ENCODE measurements around the gene PTGIS. TPM values are rescaled to one million over a fixed set of nuclear protein-coding genes. Genes with fewer than 3 reads are reported as not detected.

Gene PTGIS
- total RNA-seq, 1 donor: under 0.01 TPM

DNA sequence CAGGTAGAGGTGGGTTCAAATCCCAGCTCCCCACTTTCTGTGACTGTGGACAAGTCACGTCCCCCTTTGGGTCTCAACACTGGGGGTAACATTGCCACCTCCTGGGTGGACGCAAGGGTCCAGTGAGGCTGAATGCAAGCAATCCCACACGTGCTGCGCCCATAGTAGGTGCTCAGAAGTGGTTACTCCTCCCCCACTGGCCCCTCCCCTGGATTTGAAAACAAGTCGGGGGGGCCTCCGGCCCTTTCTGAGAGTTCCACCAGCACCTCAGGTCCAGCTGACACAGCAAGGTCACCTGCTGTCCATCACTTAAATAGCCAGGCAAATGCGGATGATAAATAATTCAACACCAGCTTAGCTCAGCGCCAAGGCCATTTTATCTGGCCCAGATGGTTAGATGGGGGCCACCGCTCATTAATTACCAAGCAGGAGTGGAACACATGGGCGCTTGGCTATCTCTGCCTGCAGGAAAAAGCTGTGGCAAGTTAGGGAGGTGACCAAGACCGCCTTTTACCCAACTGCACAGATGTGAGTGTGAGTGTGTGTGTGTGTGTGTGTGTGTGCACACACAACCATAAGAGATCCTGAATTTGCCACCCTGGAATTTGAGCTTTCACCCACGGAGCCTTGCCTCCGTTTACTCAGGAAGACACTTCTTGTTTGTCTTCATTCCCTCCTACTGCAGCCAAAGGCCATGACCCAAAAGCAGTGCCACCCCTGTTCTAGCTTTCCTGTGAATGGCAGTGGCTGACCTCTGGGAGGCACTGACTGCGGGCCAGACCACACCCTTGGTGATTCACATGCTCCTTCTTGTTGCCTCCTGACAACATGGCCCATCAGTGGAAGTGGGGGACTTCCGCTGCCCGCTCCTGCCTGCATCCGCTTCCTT lies 50.8 kb downstream of the PTGIS start:
- no peaks in the 10 kb centered on the region for H3K4me1 ChIP-seq (ENCODE audit: insufficient read depth, low read length)
- no peaks in the 10 kb centered on the region for H3K9me3 ChIP-seq (ENCODE audit: low read depth, low read length)
- H3K27me3 ChIP-seq (ENCODE audit: insufficient read depth, low read length): no peaks in the 10 kb centered on the region
- H3K4me3 ChIP-seq (ENCODE audit: low read length): no peak overlapping the region

DNA sequence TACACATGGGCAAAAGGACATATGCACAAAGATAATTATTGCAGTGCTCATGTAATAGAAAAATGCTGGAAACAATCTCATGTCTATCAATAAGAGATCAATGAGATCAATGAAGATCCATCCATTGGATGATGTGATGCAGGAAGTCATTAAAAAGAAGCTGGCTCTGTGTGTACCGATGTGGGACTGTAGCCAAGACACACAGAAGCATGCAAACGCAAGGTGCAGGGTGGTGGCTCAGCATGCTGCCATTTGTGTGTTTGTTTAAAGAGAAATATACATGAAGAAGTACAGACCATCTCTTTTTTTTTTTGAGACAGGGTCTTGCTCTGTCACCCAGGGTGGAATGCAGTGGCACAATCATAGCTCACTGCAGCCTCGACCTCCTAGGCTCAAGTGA lies 52.4 kb downstream of the PTGIS start:
- Histone ChIP-seq H3K4me3 (ENCODE audit: low read length) (no peak overlapping the region), H3K9me3 (ENCODE audit: low read depth, low read length) (no peaks in the 10 kb centered on the region)

DNA sequence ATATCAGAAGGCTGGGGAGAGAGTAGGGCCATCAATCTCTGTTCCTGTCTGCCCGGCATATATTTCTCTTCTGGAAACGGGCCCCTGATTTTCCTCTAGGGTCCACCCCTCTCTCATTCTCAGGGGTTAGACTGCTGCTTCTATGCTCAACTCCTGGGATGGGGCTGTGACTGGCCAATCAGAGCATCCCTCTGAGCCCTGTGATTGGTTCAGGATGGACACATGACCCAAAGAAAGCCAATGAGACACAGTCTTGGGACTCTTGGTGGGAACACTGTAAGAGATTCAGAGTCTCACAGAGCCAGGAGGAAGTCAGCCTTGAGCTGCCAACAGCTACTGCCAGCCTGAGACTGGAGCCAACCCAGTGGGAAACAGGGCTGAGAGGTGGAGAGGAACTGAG lies 54.4 kb downstream of the PTGIS start:
- no peaks in the 10 kb centered on the region for H3K4me1 ChIP-seq (ENCODE audit: insufficient read depth, low read length)
- H3K9me3 ChIP-seq (ENCODE audit: low read depth, low read length): no peaks in the 10 kb centered on the region
- no peaks in the 10 kb centered on the region for H3K27me3 ChIP-seq (ENCODE audit: insufficient read depth, low read length)
- no peak overlapping the region for H3K4me3 ChIP-seq (ENCODE audit: low read length)

More for the DNA sequence above, 52.4 kb downstream of the PTGIS start:
- H3K4me1 ChIP-seq (ENCODE audit: insufficient read depth, low read length): no peaks in the 10 kb centered on the region
- H3K27me3 ChIP-seq (ENCODE audit: insufficient read depth, low read length): no peaks in the 10 kb centered on the region

DNA sequence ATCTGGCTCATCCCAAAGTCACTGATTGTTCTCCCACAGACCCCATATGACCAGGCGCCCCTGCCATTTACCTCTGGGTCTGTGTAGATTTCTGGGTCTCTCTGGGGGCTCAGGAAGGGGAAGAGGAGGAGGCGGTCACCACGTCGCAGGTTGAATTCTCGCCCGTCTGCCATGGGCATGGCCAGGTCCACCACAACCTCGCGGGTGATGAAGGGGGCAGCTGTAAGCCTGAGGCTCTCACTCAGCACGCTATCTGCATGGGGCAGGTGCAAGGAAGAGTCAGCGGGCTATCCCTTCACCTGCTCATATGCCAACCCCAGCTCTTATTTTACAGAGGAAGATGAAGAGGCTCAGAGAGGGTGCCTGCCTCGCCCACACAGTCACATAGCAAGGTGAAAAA lies 54.9 kb downstream of the PTGIS start:
- Histone ChIP-seq H3K4me1 (ENCODE audit: insufficient read depth, low read length) (no peaks in the 10 kb centered on the region), H3K27me3 (ENCODE audit: insufficient read depth, low read length) (no peaks in the 10 kb centered on the region), H3K4me3 (ENCODE audit: low read length) (no peak overlapping the region), H3K9me3 (ENCODE audit: low read depth, low read length) (no peaks in the 10 kb centered on the region)

DNA sequence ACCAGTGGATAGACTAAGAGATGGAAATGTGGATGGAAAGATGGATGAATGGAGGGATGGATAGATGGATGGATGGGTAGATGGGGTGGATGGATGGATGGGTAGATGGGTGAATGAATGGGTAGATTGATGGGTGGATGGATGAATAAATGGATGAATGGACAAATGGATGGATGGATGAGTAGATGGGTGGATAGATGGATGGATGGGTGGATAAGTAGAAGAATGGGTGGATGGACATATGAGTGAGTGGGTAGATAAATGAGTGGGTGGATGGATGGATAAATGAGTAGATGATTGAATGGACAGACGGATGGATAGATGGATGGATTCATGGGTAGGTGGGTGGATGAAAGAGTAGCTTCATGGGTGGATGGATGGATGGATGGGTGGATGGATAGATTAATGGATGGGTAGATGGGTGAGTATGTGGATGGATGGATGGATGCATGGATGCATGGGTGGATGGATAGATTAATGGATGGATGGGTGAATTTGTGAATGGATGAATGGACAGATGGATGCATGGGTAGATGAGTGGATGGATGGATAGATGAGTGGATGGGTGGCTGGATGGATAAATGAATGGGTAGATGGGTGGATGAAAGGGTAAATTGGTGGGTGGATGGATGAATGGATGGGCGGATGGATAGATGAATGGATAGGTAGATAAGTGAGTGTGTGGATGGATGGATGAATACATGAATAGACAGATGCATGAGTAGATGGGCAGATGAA lies 56.0 kb downstream of the PTGIS start:
- no peaks in the 10 kb centered on the region for H3K9me3 ChIP-seq (ENCODE audit: low read depth, low read length)
- no peaks in the 10 kb centered on the region for H3K27me3 ChIP-seq (ENCODE audit: insufficient read depth, low read length)
- no peaks in the 10 kb centered on the region for H3K4me1 ChIP-seq (ENCODE audit: insufficient read depth, low read length)
- no peak overlapping the region for H3K4me3 ChIP-seq (ENCODE audit: low read length)

DNA sequence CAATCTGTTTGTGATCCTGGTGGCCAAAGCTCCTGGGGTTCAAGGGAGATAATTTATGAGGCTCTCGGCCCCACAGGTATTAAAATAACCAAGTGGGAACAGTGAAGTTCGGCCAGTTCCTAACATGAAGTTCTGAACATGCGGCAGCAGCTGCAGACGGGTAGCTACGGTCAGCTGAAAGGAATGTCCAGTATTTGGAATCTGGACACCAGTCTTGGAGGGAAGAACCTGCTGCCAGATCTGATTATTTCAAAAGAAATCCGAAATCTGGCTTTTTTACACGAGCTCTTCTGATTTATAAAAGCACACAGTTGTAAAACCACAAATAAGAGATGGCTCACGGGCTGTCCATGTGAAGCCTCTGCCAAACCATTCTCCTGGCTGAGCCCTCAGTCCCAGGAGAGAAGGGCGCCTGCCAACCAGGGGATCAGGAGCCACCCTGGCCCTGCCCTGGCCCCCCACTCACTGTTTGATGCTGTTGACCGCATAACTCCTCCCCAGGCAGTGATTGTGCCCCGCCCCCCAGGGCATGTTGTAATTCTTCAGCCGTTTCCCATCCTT lies 57.3 kb downstream of the PTGIS start:
- Histone ChIP-seq H3K9me3 (ENCODE audit: low read depth, low read length) (no peaks in the 10 kb centered on the region), H3K27me3 (ENCODE audit: insufficient read depth, low read length) (peaks cover 4% of the 10 kb centered on the region), H3K4me3 (ENCODE audit: low read length) (no peak overlapping the region), H3K4me1 (ENCODE audit: insufficient read depth, low read length) (no peaks in the 10 kb centered on the region)

DNA sequence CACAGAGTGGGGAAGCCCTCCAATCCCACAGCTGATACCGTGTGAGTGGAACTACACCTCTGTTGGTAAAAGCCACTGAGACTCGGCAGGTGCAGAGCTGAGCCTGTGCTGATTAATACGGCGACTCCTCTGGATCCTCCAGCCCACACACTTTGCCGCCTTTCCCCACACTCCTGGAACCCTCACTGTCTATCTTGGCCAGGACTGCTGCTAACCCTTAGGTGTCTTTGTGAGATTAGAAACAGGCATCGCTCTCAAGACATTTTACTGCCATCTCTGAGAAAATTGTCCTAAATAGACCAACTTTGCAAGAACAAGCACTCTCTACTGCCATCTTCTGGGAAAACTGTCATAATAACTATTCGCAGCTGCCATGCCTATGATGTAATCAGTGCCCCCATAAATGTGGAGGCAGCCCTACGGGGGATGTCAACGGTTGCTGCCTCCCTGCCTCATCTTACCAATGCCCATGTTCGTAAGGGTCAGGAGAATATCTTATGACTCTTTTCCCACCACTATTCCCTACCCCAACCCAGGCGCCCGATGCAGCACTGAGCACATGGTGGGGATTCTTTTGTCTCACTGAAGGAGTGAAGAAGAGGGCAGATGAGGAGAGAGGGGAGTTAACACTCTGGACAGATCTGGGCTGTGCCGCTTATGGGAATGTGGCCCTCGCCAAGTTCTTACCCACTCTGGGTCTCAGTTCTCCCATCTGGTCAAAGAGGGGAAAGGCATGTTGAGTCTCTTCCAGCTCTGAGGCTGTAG lies 59.3 kb downstream of the PTGIS start:
- peaks cover 9% of the 10 kb centered on the region for H3K27me3 ChIP-seq (ENCODE audit: insufficient read depth, low read length)
- H3K9me3 ChIP-seq (ENCODE audit: low read depth, low read length): no peaks in the 10 kb centered on the region
- no peaks in the 10 kb centered on the region for H3K4me1 ChIP-seq (ENCODE audit: insufficient read depth, low read length)
- no peak overlapping the region for H3K4me3 ChIP-seq (ENCODE audit: low read length)

DNA sequence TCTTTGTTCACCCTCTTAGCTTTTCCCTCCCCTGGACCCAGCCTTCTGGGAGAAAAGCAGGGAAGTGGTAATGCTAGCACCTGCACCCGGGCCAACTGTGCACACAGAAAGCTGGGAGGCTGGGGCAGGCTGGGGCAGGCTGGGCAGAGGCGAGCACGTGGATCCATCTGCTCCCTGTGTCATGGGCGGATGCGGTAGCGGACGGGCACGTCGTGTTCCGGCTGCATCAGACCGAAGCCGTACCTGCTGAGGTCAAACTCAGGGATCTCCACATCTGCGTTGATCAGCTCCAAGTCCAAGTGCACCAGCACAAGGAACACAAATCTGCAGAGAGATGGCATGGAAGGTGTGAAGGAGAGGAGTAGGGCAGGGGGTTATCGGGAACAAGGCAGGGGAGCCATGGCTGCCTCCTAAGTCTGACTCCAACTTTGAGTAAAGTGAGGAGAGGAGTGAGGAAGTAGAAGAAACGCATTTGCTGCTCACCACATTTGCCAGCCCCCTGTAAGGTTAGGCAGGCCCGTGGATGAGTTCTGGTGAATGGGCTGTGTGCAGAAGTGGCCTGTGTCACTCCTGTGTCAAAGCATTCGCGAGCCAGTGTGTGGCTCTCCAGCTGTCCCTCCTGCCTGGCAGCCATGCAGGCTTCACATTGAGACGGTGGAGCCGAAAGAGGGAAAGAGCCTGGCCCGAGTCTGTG lies 60.0 kb downstream of the PTGIS start:
- Histone ChIP-seq H3K27me3 (ENCODE audit: insufficient read depth, low read length) (peaks cover 12% of the 10 kb centered on the region), H3K4me3 (ENCODE audit: low read length) (no peak overlapping the region), H3K9me3 (ENCODE audit: low read depth, low read length) (no peaks in the 10 kb centered on the region), H3K4me1 (ENCODE audit: insufficient read depth, low read length) (no peaks in the 10 kb centered on the region)

DNA sequence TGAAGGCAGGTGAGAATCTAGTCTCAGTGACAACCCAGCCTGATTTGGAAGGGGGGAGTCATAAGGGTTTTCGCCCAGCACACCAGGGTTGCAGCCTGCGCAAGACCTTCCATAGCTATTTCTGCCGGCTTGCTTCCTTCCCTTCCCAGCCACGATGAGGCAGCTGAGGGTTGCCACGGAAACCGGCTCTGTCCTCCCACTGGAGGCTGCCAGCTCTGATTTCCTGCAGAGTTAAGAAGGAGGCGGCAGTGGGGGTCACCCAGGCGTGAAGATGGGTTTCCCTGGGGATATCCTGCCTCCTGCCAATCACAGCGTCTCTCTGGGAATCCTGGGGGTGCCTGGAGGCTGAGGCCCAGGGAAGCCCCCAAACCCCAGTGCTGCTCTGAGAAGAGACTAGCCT lies 62.4 kb downstream of the PTGIS start:
- Histone ChIP-seq H3K27me3 (ENCODE audit: insufficient read depth, low read length) (peaks cover 13% of the 10 kb centered on the region), H3K9me3 (ENCODE audit: low read depth, low read length) (no peaks in the 10 kb centered on the region), H3K4me1 (ENCODE audit: insufficient read depth, low read length) (no peaks in the 10 kb centered on the region), H3K4me3 (ENCODE audit: low read length) (no peak overlapping the region)

DNA sequence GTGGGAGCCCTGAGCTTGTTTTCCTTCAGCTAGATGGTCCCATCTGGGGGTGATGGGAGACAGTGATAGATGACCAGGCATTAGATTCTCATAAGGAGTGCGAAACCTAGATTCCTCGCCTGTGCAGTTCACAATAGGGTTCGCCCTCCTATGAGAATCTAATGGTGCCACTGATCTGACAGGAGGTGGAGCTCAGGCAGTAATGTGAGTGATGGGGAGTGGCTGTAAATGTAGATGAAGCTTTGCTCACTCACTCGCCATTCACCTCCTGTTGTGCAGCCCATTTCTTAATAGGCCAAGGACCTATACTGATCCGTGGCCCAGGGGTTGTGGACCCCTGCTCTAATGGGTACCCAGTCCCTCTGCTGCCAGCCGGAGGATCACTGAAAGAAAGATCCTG lies 64.8 kb downstream of the PTGIS start:
- H3K27me3 ChIP-seq (ENCODE audit: insufficient read depth, low read length): peaks cover 14% of the 10 kb centered on the region
- H3K9me3 ChIP-seq (ENCODE audit: low read depth, low read length): no peaks in the 10 kb centered on the region
- no peak overlapping the region for H3K4me3 ChIP-seq (ENCODE audit: low read length)
- H3K4me1 ChIP-seq (ENCODE audit: insufficient read depth, low read length): no peaks in the 10 kb centered on the region

DNA sequence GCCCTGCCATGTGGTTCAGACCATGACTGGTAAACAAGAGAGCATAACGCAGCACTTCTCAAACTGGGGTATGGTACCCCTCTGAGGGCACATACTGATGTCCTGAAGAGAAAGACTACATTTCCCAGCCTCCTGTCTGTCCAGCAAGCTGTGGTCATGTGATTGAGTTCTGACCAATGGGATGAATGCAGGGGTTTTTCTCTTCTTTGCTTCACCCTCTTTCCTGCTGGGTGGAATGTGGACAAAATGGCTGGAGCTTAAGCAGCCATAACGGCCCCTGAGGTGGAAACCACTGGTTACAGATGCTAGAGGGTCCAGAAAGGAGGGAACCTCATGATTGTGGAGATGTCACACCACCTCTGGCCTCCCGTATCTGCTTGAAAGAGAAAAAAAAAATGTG lies 66.0 kb downstream of the PTGIS start:
- Histone ChIP-seq H3K9me3 (ENCODE audit: low read depth, low read length) (no peaks in the 10 kb centered on the region), H3K4me1 (ENCODE audit: insufficient read depth, low read length) (no peaks in the 10 kb centered on the region), H3K4me3 (ENCODE audit: low read length) (no peak overlapping the region), H3K27me3 (ENCODE audit: insufficient read depth, low read length) (peaks cover 14% of the 10 kb centered on the region)

DNA sequence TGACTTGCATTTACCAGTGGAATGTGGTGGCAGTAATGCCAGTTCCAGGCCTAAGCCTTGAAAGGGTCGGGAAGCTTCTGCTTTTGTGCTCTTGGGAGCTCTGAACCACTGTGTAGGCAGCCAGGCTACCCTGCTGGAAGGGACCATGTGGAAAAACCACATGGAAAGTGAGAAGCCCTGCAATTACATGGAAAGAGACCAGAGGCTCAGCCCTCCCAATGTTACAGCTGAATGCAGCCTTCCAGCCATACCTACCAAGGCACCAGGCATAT lies 70.6 kb downstream of the PTGIS start:
- Histone ChIP-seq H3K4me1 (ENCODE audit: insufficient read depth, low read length) (no peaks in the 10 kb centered on the region), H3K27me3 (ENCODE audit: insufficient read depth, low read length) (peaks cover 2% of the 10 kb centered on the region), H3K4me3 (ENCODE audit: low read length) (no peak overlapping the region), H3K9me3 (ENCODE audit: low read depth, low read length) (no peaks in the 10 kb centered on the region)

DNA sequence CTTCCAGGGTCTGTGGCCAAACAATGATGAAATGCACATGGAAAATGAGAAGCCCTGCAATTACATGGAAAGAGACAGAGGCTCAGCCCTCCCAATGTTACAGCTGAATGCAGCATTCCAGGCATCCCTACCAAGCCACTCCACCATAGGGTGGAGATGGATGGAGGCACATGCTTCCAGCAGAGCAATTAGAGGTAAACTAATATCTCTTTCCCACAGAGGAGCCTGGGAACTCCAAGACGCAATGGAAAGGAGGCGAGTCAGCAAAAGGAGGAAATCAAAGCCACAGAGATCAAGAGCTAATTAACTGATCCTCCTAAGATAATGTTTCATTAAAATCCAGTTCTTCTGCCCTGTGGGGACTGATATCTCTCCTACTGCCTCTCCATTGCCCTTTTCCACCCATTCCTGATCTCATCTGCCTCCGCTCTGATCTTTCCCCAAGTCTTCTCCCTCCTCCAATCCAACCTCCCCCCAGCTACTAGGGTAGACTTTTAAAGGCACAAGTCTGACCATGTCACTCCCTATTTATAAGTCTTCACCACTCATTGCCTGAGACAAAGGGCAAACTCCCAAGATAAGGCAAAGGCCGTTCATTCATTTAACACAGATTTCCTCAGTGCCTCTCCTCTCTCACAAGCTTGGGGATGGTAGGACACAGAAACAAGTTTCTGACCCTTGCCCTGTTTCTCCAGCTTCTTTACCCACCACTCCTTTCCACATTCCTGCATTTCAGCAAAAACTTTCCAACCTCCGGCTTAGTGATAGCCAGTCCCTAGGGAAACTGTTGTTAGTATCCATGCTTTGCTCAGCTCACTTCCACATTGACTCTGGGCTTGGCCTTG lies 71.2 kb downstream of the PTGIS start:
- H3K4me1 ChIP-seq (ENCODE audit: insufficient read depth, low read length): no peaks in the 10 kb centered on the region
- H3K4me3 ChIP-seq (ENCODE audit: low read length): no peak overlapping the region
- peaks cover 2% of the 10 kb centered on the region for H3K27me3 ChIP-seq (ENCODE audit: insufficient read depth, low read length)
- no peaks in the 10 kb centered on the region for H3K9me3 ChIP-seq (ENCODE audit: low read depth, low read length)

DNA sequence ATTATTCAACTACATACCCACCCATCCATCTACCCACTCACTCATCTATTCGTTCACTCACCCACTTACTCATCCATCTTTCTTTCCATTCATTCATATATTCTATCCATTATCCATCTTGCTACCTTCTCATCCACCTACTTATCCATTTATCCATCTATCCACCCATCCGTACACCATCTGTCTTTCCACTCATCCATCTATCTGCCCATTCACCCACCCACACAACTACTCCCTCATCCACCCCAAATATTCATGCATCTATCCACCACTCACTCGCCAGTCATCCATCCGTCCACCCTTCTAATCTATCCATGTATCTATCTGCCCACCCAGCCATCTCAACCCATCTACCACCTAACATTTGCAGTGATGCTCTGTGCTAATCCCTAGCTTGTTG lies 71.9 kb downstream of the PTGIS start:
- peaks cover 5% of the 10 kb centered on the region for H3K27me3 ChIP-seq (ENCODE audit: insufficient read depth, low read length)
- no peak overlapping the region for H3K4me3 ChIP-seq (ENCODE audit: low read length)
- H3K9me3 ChIP-seq (ENCODE audit: low read depth, low read length): no peaks in the 10 kb centered on the region
- H3K4me1 ChIP-seq (ENCODE audit: insufficient read depth, low read length): no peaks in the 10 kb centered on the region
